Tibial nerve (tissue), 4 donors: Measurements from ENCODE around the gene AKAP8L. TPM values are rescaled to one million over a fixed set of nuclear protein-coding genes. Genes with fewer than 3 reads are reported as not detected.

Source experiments
- DNase-seq, 2 donors: peaks; one replicate each; pipeline ENCODE4 v3.0.0-alpha.2; 2019; ENCODE audit warnings: low spot score in 2 of 2
- H3K27ac ChIP-seq, 4 donors: fragments of 200-600 bp; sonication (generic) in 3 of 4; one replicate each; pipeline ENCODE4 v1.5.1; 2017 to 2019; ENCODE audit warnings: mild to moderate bottlenecking in 1 of 4
- H3K27me3 ChIP-seq, 2 donors: fragments of 200-600 bp; sonication (generic) in 1 of 2; one replicate each; pipeline versions ENCODE4 v1.5.1 to v1.6.0; 2017 to 2019
- H3K36me3 ChIP-seq, 3 donors: fragments of 200-600 bp; sonication (generic); one replicate each; pipeline ENCODE4 v1.5.1; 2018 to 2019
- H3K4me1 ChIP-seq, 4 donors: fragments of 200-600 bp; sonication (generic) in 3 of 4; one replicate each; pipeline ENCODE4 v1.5.1; 2017 to 2019
- H3K4me3 ChIP-seq, 4 donors: fragments of 200-600 bp; sonication (generic) in 3 of 4; one replicate each; pipeline ENCODE4 v1.5.1; 2017 to 2019; ENCODE audit warnings: mild to moderate bottlenecking in 1 of 4, moderate library complexity in 1 of 4
- H3K9me3 ChIP-seq, 4 donors: fragments of 200-600 bp; sonication (generic) in 3 of 4; one replicate each; pipeline ENCODE4 v1.5.1; 2017 to 2019
- CTCF ChIP-seq, 5 experiments: fragments of 200-600 bp in 3 of 5; fragments of 450-650 bp in 2 of 5; sonication (generic) in 3 of 5; IDR thresholded peaks; one replicate each; pipeline ENCODE4 v1.5.1; 2016 to 2019; ENCODE audit warnings: antibody characterized with exemption in 5 of 5, mild to moderate bottlenecking in 3 of 5, moderate library complexity in 2 of 5
- EP300 ChIP-seq, 2 donors: sonication (generic); formaldehyde crosslinking; IDR thresholded peaks; one replicate each; pipeline ENCODE4 v1.6.1; 2017; ENCODE audit warnings: antibody characterized with exemption in 2 of 2, mild to moderate bottlenecking in 1 of 2
- POLR2A ChIP-seq, 2 donors: fragments of 450-650 bp; IDR thresholded peaks; one replicate each; pipeline ENCODE4 v1.6.1; 2017; ENCODE audit warnings: antibody characterized with exemption in 2 of 2, mild to moderate bottlenecking in 2 of 2, moderate library complexity in 2 of 2
- WGBS, 2 donors: methylation state at CpG; one replicate each; pipeline ENCODE4 v1.1.5; 2018; 5-methylcytosine and 5-hydroxymethylcytosine counted together
- total RNA-seq, 4 donors: library from RNA; depleted of rRNA; stranded (reverse); fragments of >200 nt; gene quantifications; one replicate each; pipeline ENCODE4 v1.1.0, GENCODE V29; 2016

The AKAP8L gene
- total RNA-seq, 4 donors from 2014 or later = 170 to 248 (median 183) TPM

- Histone ChIP-seq H3K4me3 (peak within 1 kb of the TSS; percentile 14 to 53 (median 32)), H3K36me3 (no peaks in the 10 kb centered on the region), H3K27ac (peak within 1 kb of the TSS in 1 of 4 donors; percentile 79), H3K27me3 (peaks cover 0 to 61% of the 10 kb centered on the region in 2 donors), H3K4me1 (peaks cover 0 to 6% (median 2%) of the 10 kb centered on the region in 4 donors), H3K9me3 (no peaks in the 10 kb centered on the region)
- 28 to 34% methylated on average over 17 of the region's 17 CpGs for WGBS, 2 donors
- no peak for DNase-seq
- no peak for TF ChIP-seq POLR2A (IDR thresholded peaks at IDR 0.05)
- no peak for TF ChIP-seq EP300 (IDR thresholded peaks at IDR 0.05)
- no peak for TF ChIP-seq CTCF (IDR thresholded peaks at IDR 0.05)
These were observed 45.9 kb upstream of the AKAP8L start, which contains the start of gene RASAL3 for GRCh38 chr19:15464394-15465385. Gene RASAL3, minus strand, starts transcription at chr19:15464544. Its CDS starts 186 bp downstream, at chr19:15464358.

- H3K4me3 ChIP-seq = peak overlapping the region; percentile 14 to 53 (median 32)
- TF ChIP-seq EP300 (IDR thresholded peaks at IDR 0.05) (no peak), CTCF (IDR thresholded peaks at IDR 0.05) (no peak), POLR2A (IDR thresholded peaks at IDR 0.05) (no peak)
- no peaks in the 10 kb centered on the region for H3K36me3 ChIP-seq
- H3K27ac ChIP-seq = peak overlapping the region in 1 of 4 donors; percentile 79
- peaks cover 0 to 59% of the 10 kb centered on the region in 2 donors for H3K27me3 ChIP-seq
- no peaks in the 10 kb centered on the region for H3K4me1 ChIP-seq
- 63 to 65% methylated on average over 2 to 10 of the region's 25 CpGs for WGBS, 2 donors
- H3K9me3 ChIP-seq = no peaks in the 10 kb centered on the region
- DNase-seq = no peak
These were observed 45.1 kb upstream of the AKAP8L start for GRCh38 chr19:15463861-15464371.

- 63 to 83% methylated on average over 2 of the region's 2 CpGs for WGBS, 2 donors
- Histone ChIP-seq H3K36me3 (no peaks in the 10 kb centered on the region), H3K27ac (no peak overlapping the region), H3K4me1 (peaks cover 0 to 14% (median 2%) of the 10 kb centered on the region in 4 donors), H3K27me3 (peaks cover 0 to 56% of the 10 kb centered on the region in 2 donors), H3K9me3 (no peaks in the 10 kb centered on the region), H3K4me3 (no peak overlapping the region)
- DNase-seq = no peak
- TF ChIP-seq POLR2A (IDR thresholded peaks at IDR 0.05) (no peak), EP300 (IDR thresholded peaks at IDR 0.05) (no peak), CTCF (IDR thresholded peaks at IDR 0.05) (no peak)
These were observed 42.9 kb upstream of the AKAP8L start for GRCh38 chr19:15461694-15462093.

- H3K4me1 ChIP-seq = peaks cover 0 to 26% (median 8%) of the 10 kb centered on the region in 4 donors
- H3K9me3 ChIP-seq = no peaks in the 10 kb centered on the region
- no peak for DNase-seq
- H3K27ac ChIP-seq = no peak overlapping the region
- TF ChIP-seq POLR2A (IDR thresholded peaks at IDR 0.05) (no peak), CTCF (IDR thresholded peaks at IDR 0.05) (no peak), EP300 (IDR thresholded peaks at IDR 0.05) (no peak)
- H3K4me3 ChIP-seq = no peak overlapping the region
- H3K36me3 ChIP-seq = no peaks in the 10 kb centered on the region
- H3K27me3 ChIP-seq = peaks cover 0 to 58% of the 10 kb centered on the region in 2 donors
- 19 to 29% methylated on average over 52 of the region's 54 CpGs for WGBS, 2 donors
These were observed 39.1 kb upstream of the AKAP8L start for GRCh38 chr19:15457701-15458484.
